Measurements from ENCODE around the gene DOHH. TPM values are rescaled to one million over a fixed set of nuclear protein-coding genes. Genes with fewer than 3 reads are reported as not detected.
"Not testable (repeated sequence)": the region's sequence is repeated elsewhere in the genome, so short reads cannot be mapped to it uniquely, and the experiment has no call there.

The DOHH gene
- total RNA-seq, 4 donors from 2014 or later = 11.7 to 28.1 (median 13.0) TPM

DNA sequence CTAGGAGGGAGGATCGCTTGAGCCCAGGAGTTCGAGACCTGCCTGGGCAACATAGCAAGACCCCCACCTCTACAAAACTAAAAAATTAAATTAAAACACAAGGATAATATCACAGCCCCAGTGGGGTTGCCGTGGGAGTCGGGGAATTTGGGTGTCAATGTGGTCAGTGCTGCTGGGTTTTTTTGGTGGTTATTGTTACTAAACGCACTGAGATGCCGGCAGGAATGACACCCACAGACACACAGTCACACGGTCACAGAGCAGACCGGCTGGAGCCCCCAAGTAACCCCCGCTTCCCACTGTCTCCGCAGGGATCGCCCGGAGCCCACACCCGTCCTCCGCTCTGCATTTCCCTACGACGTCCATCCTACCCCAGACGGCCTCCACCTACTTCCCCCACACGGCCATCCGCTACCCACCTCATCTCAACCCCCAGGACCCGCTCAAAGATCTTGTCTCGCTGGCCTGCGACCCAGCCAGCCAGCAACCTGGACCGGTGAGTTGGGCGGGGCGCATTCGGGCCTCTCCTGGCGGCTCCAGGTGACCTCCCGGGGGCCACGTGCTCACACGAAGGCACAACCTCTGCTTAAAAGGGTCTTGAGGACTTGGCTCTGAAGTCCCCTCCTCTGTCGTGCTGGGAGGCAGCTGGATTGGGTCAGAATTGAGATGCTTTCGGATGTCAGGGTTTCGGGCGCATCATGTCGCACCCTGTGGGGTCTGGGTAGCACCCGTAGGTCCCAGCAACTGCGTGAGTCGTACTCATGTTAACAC, 48.1 kb downstream of the DOHH start:
- ATAC-seq (ENCODE audit: low FRiP score) = no peak
- DNase-seq (ENCODE audit: low spot score) = no peak
- TF ChIP-seq, protein P1, sequence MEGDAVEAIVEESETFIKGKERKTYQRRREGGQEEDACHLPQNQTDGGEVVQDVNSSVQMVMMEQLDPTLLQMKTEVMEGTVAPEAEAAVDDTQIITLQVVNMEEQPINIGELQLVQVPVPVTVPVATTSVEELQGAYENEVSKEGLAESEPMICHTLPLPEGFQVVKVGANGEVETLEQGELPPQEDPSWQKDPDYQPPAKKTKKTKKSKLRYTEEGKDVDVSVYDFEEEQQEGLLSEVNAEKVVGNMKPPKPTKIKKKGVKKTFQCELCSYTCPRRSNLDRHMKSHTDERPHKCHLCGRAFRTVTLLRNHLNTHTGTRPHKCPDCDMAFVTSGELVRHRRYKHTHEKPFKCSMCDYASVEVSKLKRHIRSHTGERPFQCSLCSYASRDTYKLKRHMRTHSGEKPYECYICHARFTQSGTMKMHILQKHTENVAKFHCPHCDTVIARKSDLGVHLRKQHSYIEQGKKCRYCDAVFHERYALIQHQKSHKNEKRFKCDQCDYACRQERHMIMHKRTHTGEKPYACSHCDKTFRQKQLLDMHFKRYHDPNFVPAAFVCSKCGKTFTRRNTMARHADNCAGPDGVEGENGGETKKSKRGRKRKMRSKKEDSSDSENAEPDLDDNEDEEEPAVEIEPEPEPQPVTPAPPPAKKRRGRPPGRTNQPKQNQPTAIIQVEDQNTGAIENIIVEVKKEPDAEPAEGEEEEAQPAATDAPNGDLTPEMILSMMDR (IDR thresholded peaks at IDR 0.05) = no peak

DNA sequence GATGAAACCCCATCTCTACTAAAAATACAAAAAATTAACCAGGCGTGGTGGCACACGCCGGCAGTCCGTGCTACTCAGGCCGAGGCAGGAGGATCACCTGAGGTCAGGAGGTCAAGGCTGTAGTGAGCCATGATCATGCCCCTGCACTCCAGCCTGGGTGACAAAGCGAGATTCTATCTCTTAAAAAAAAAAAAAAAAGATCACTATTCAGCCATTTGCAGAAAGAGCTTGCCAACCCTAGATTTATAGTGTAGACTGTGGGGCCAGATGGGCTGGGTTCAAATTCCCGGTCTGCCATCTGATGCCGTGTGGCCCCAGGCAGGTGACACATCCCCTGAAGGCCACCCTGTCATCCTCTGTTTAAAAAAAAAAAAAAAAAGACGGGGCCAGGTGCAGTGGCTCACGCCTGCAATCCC, 49.0 kb downstream of the DOHH start:
- DNase-seq (ENCODE audit: low spot score) (no peak), ATAC-seq (ENCODE audit: low FRiP score) (no peak)
- TF ChIP-seq, protein P1 (IDR thresholded peaks at IDR 0.05) = no peak

DNA sequence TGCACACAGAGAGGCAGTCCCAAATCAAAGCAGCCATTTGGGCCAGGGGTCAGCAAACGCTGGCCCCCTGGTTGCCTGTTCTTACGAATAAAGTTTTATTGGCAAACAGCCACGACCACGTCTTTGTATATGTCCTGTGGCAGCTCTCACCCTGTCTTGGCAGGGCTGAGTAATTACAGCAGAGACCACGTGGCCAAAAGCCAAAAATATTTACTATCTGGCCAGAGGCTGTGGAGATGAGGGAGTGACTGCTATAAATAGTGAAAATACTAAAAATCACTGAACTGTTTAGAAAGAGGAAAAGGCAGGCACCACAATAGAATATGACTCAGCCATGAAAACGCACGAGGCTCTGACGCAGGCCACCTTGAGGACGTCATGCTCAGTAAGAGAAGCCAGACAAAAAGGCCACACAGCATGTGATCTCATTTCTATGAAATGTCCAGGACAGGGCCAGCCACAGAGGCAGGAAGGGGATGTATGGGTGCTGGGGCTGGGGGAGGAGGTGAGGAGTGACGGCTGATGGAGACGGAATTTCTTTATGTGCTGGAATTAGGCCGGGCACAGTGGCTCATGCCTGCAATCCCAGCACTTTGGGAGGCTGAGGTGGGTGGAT, 49.6 kb downstream of the DOHH start:
- DNase-seq (ENCODE audit: low spot score) (peak; percentile 72), ATAC-seq (ENCODE audit: low FRiP score) (peak; percentile 92)
- TF ChIP-seq, protein P1 (IDR thresholded peaks at IDR 0.05) = no peak

DNA sequence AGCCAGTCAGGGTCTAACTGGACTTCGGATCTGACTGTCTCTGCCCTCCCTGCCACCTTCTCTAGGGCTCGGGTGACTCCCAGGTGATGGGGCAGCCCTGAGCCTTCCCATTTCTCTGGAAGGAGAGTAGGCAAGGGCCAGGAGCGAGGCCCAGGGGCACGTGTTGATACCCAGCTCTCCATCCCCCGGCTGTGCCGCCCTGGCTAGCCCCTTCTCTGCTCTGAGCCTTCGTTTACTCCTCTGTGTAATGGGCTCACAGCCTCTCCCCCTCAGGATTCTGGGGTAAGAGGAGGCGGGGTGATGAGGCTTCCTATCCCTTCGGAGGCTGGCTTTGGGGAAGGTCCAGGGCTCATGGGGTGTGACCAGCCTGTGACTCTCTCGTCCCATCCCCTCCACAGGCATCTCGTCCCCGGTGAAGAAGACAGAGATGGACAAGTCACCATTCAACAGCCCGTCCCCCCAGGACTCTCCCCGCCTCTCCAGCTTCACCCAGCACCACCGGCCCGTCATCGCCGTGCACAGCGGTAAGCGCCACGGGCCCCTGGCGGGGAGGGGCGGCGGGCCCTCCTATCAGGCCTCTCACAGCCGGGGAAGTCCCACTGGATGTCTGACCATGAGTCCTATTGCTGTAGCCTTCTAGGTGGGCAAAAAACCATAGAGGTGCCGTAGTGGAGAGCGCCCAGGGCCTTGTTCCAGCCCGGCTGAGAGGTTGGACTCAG, 51.7 kb downstream of the DOHH start:
- no peak for DNase-seq (ENCODE audit: low spot score)
- no peak for ATAC-seq (ENCODE audit: low FRiP score)
- TF ChIP-seq, protein P1 (IDR thresholded peaks at IDR 0.05) = no peak

DNA sequence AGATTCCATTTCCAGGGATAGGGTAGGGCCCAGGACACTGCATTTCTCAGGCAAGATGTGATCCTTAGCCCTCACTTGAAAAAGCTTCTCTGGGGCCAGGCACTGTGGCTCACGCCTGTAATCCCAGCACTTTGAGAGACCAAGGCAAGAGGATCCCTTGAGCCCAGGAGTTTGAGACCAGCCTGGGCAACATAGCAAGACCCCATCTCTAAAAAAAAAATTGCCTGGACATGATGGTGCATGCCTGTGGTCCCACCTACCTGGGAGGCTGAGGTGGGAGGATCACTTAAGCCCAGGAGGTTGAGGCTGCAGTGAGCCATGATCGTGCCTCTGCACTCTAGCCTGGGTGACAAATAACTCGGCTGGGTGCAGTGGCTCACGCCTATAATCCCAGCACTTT, 53.8 kb downstream of the DOHH start:
- ATAC-seq (ENCODE audit: low FRiP score); DNase-seq (ENCODE audit: low spot score): not testable (repeated sequence)

DNA sequence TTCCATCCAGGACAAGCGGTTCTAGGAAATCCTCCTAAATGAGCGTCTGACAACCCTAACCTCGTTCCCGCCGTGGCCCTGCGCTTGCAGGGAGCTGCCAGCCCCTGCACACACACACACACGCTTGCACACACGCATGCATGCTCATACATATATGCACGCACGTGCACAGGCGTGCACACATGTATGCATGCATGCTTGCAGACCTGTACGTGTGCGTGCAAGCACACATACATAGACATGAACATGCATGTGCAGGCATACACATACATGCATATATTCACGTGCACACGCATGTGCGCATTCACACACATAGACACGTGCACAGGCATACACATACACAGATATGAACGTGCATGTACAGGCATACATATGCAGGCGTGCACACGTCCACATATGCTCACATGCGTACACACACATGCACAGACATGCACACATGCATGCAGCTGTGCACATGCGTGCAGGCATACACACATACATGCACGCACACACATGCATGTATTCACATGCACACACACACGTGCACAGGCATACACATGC, 55.7 kb downstream of the DOHH start:
- TF ChIP-seq, protein P1 (IDR thresholded peaks at IDR 0.05) = no peak
- no peak for DNase-seq (ENCODE audit: low spot score)
- ATAC-seq (ENCODE audit: low FRiP score) = no peak

All from omental fat pad (tissue), 4 donors.